Measurements from ENCODE around the gene PSORS1C2. TPM values are rescaled to one million over a fixed set of nuclear protein-coding genes. Genes with fewer than 3 reads are reported as not detected.

The PSORS1C2 gene
- total RNA-seq, 1 experiment from 2014 or later, result 0.55 TPM

GRCh38 chr6:31171931-31172905, 33.4 kb upstream of the PSORS1C2 start (continued):
- TF ChIP-seq ATF6 (CRISPR knock-in tag; IDR thresholded peaks at IDR 0.05) (no peak), NFYB (CRISPR knock-in tag; conservative IDR thresholded peaks at IDR 0.05; ENCODE audit: low read depth) (no peak), GABPB1 (CRISPR knock-in tag; IDR thresholded peaks at IDR 0.05) (no peak), SMAD3 (CRISPR knock-in tag; IDR thresholded peaks at IDR 0.05; ENCODE audit: borderline replicate concordance) (no peak), IRF1 (CRISPR knock-in tag; IDR thresholded peaks at IDR 0.05) (no peak), ZNF138 (CRISPR knock-in tag; conservative IDR thresholded peaks at IDR 0.05) (no peak), CREB1 (CRISPR knock-in tag; IDR thresholded peaks at IDR 0.05) (no peak), CTCF (IDR thresholded peaks at IDR 0.05) (no peak), ZNF671 (CRISPR knock-in tag; IDR thresholded peaks at IDR 0.05) (no peak), KAT7 (CRISPR knock-in tag; IDR thresholded peaks at IDR 0.05; ENCODE audit: borderline replicate concordance) (no peak), PRRX2 (CRISPR knock-in tag; IDR thresholded peaks at IDR 0.05) (no peak), CREM (CRISPR knock-in tag; IDR thresholded peaks at IDR 0.05) (no peak), ZBTB21 (CRISPR knock-in tag; IDR thresholded peaks at IDR 0.05; ENCODE audit: borderline replicate concordance) (0 out of 2 replicates have a peak, but pooled peaks have one; percentile 55), ZBTB43 (CRISPR knock-in tag; IDR thresholded peaks at IDR 0.05) (no peak), JUN (CRISPR knock-in tag; IDR thresholded peaks at IDR 0.05) (peak; percentile 42; the same call in 1 of the 2 replicates), ZNF232 (CRISPR knock-in tag; IDR thresholded peaks at IDR 0.05) (no peak), NFATC4 (CRISPR knock-in tag; IDR thresholded peaks at IDR 0.05) (no peak), HMGXB4 (CRISPR knock-in tag; IDR thresholded peaks at IDR 0.05) (no peak), ATF2 (CRISPR knock-in tag; IDR thresholded peaks at IDR 0.05; ENCODE audit: borderline replicate concordance, low read depth) (no peak), FOXP1 (CRISPR knock-in tag; IDR thresholded peaks at IDR 0.05; ENCODE audit: borderline replicate concordance) (0 out of 2 replicates have a peak, but pooled peaks have one; percentile 4), JAZF1 (CRISPR knock-in tag; IDR thresholded peaks at IDR 0.05) (no peak), SMAD4 (CRISPR knock-in tag; IDR thresholded peaks at IDR 0.05) (0 out of 2 replicates have a peak, but pooled peaks have one; percentile 63), USF1 (CRISPR knock-in tag; IDR thresholded peaks at IDR 0.05) (no peak), ZNF416 (CRISPR knock-in tag; IDR thresholded peaks at IDR 0.05) (no peak), FOXJ3 (CRISPR knock-in tag; IDR thresholded peaks at IDR 0.05; ENCODE audit: borderline replicate concordance) (0 out of 2 replicates have a peak, but pooled peaks have one; percentile 38), EMX1 (CRISPR knock-in tag; IDR thresholded peaks at IDR 0.05) (0 out of 2 replicates have a peak, but pooled peaks have one; percentile 36)

All from WTC11 (cell line).